Caco-2 (cell line): ENCODE results near the gene USP19. TPM values are rescaled to one million over a fixed set of nuclear protein-coding genes. Genes with fewer than 3 reads are reported as not detected.

Source experiments
- BruUV-seq: library from RNA; stranded (reverse); fragments of 400-500 nt; replicated peaks from 2 replicates; lab custom pipeline; 2021; lab: Mats Ljungman, UMichigan
- CTCF ChIA-PET: fragments of 300-600 bp; sonication (Branson Sonifier 250); formaldehyde crosslinking; loops from one replicate; lab custom pipeline; 2022; ENCODE audit warnings: antibody characterized with exemption; lab: Charles Lee
- POLR2A ChIA-PET: fragments of 300-600 bp; sonication (Branson Sonifier 250); formaldehyde crosslinking; loops from one replicate; lab custom pipeline; 2022; ENCODE audit warnings: antibody characterized with exemption; lab: Charles Lee
- DNase-seq, 2 experiments: peaks; one replicate each; pipeline versions ENCODE4 v3.0.0 to v3.0.0-alpha.2; 2020 to 2022
- H3K27me3 ChIP-seq: replicated peaks from 2 replicates; pipeline ENCODE4 v1.6.0; 2011; ENCODE audit warnings: low read length; ENCODE audit not compliant: control insufficient read depth, insufficient read depth
- H3K36me3 ChIP-seq: 2 replicates; pipeline ENCODE4 v1.5.1; 2011; ENCODE audit warnings: low read length; ENCODE audit not compliant: control insufficient read depth, insufficient read depth
- H3K4me1 ChIP-seq: fragments of 250-450 bp; sonication (Bioruptor Pico); 2 replicates; pipeline ENCODE4 v1.5.1; 2020; ENCODE audit warnings: mild to moderate bottlenecking
- H3K4me3 ChIP-seq: 2 replicates; pipeline ENCODE4 v1.5.1; 2011; ENCODE audit warnings: low read depth, mild to moderate bottlenecking, control low read depth, low read length
- H3K9me3 ChIP-seq: fragments of 250-450 bp; sonication (Bioruptor Pico); 2 replicates; pipeline ENCODE4 v1.5.1; 2020; ENCODE audit warnings: mild to moderate bottlenecking, moderate library complexity
- H3K27ac Mint-ChIP-seq: one replicate; pipeline ENCODE4 v1.8.0; 2022; ENCODE audit warnings: mixed read lengths; ENCODE audit not compliant: unreplicated experiment
- H3K27me3 Mint-ChIP-seq: one replicate; pipeline ENCODE4 v1.8.0; 2022; ENCODE audit warnings: mixed read lengths; ENCODE audit not compliant: insufficient read depth, unreplicated experiment
- H3K36me3 Mint-ChIP-seq: one replicate; pipeline ENCODE4 v1.8.0; 2022; ENCODE audit warnings: mild to moderate bottlenecking, mixed read lengths; ENCODE audit not compliant: insufficient read depth, unreplicated experiment
- H3K4me1 Mint-ChIP-seq: one replicate; pipeline ENCODE4 v1.8.0; 2022; ENCODE audit warnings: low read depth, mixed read lengths; ENCODE audit not compliant: unreplicated experiment
- H3K4me3 Mint-ChIP-seq: one replicate; pipeline ENCODE4 v1.8.0; 2022; ENCODE audit warnings: mild to moderate bottlenecking, moderate library complexity, mixed read lengths; ENCODE audit not compliant: unreplicated experiment
- H3K9me3 Mint-ChIP-seq: one replicate; pipeline ENCODE4 v1.8.0; 2022; ENCODE audit warnings: mixed read lengths; ENCODE audit not compliant: unreplicated experiment
- CTCF ChIP-seq, 2 experiments: fragments of 200-600 bp in 1 of 2; IDR thresholded peaks; 1 replicate in 1 of 2; 2 replicates in 1 of 2; pipeline versions ENCODE4 v1.5.1 to v1.8.0; 2011 to 2022; ENCODE audit warnings: antibody characterized with exemption in 1 of 2, control low read depth in 1 of 2, inconsistent platforms in 1 of 2, low read depth in 1 of 2, low read length in 1 of 2, mild to moderate bottlenecking in 1 of 2, moderate library complexity in 1 of 2; ENCODE audit not compliant: insufficient read depth in 1 of 2, severe bottlenecking in 1 of 2, unreplicated experiment in 1 of 2
- intact Hi-C: fragments of 100-400 bp; cut with micrococcal nuclease; formaldehyde crosslinking; loops from one replicate; pipeline ENCODE4 v1.10.0; 2022; ENCODE audit not compliant: unreplicated experiment
- total RNA-seq: library from RNA; stranded (reverse); gene quantifications from 2 replicates; pipeline ENCODE4 v1.2.3, GENCODE V29; 2022

USP19 gene
- total RNA-seq, 1 experiment from 2014 or later = 55.9 TPM

- Histone ChIP-seq H3K27me3 (no peaks in the 10 kb centered on the region), H3K4me3 (no peak overlapping the region), H3K9me3 (peaks cover under 1% of the 10 kb centered on the region), H3K36me3 (0 out of 2 replicates have a peak, but pooled peaks cover 2% of the 10 kb centered on the region), H3K4me1 (peaks cover under 1% of the 10 kb centered on the region)
- BruUV-seq = no TSS peak
- intact Hi-C loops = no loop called here
- POLR2A ChIA-PET = no interaction called here
- CTCF ChIA-PET = no interaction called here
- Mint-ChIP-seq H3K9me3 (no peaks in the 10 kb centered on the region), H3K4me3 (no peak overlapping the region), H3K36me3 (peaks cover 17% of the 10 kb centered on the region), H3K4me1 (peaks cover 10% of the 10 kb centered on the region), H3K27me3 (no peaks in the 10 kb centered on the region), H3K27ac (no peak overlapping the region)
- no peak for DNase-seq
- TF ChIP-seq CTCF (IDR thresholded peaks at IDR 0.05; ENCODE audit: insufficient read depth in 1 of 2, low read depth in 1 of 2, low read length in 1 of 2, severe bottlenecking in 1 of 2, unreplicated experiment in 1 of 2) = no peak
Measured at GRCh38 chr3:49161197-49161596, 40.6 kb upstream of the USP19 start.

- DNase-seq = no peak
- Mint-ChIP-seq H3K4me3 (no peak overlapping the region), H3K27me3 (no peaks in the 10 kb centered on the region), H3K9me3 (no peaks in the 10 kb centered on the region), H3K36me3 (peaks cover 4% of the 10 kb centered on the region), H3K27ac (no peak overlapping the region), H3K4me1 (no peaks in the 10 kb centered on the region)
- H3K9me3 ChIP-seq = no peaks in the 10 kb centered on the region
- H3K27me3 ChIP-seq = no peaks in the 10 kb centered on the region
- ChIA-PET POLR2A (no interaction called here), CTCF (no interaction called here)
- no TSS peak for BruUV-seq
- H3K4me1 ChIP-seq = no peaks in the 10 kb centered on the region
- no peak for TF ChIP-seq CTCF (IDR thresholded peaks at IDR 0.05; ENCODE audit: insufficient read depth in 1 of 2, low read depth in 1 of 2, low read length in 1 of 2, severe bottlenecking in 1 of 2, unreplicated experiment in 1 of 2)
- H3K36me3 ChIP-seq = 0 out of 2 replicates have a peak, but pooled peaks cover 2% of the 10 kb centered on the region
- intact Hi-C loops = loop anchor here (1.0 to 10.0 kb wide), 4 partner anchors 25 to 170 kb away; partner anchors contain the start of genes IMPDH2, LAMB2, NDUFAF3 and QRICH1
- no peak overlapping the region for H3K4me3 ChIP-seq
Measured at GRCh38 chr3:49158792-49159191, 38.2 kb upstream of the USP19 start.

- no peaks in the 10 kb centered on the region for H3K9me3 ChIP-seq
- no peak overlapping the region for H3K4me3 ChIP-seq
- DNase-seq = peak; percentile 78 to 79
- intact Hi-C loops = loop anchor here (1.0 to 10.0 kb wide), 4 partner anchors 25 to 170 kb away; partner anchors contain the start of genes IMPDH2, LAMB2, NDUFAF3 and QRICH1
- Mint-ChIP-seq H3K36me3 (no peaks in the 10 kb centered on the region), H3K4me3 (no peak overlapping the region), H3K4me1 (no peaks in the 10 kb centered on the region), H3K27ac (peak overlapping the region; percentile 4), H3K9me3 (no peaks in the 10 kb centered on the region), H3K27me3 (no peaks in the 10 kb centered on the region)
- ChIA-PET POLR2A (no interaction called here), CTCF (interaction anchor here (0.8 kb wide), 1 partner anchor 64 kb away, joined by 3 read pairs; the partner anchor contains the start of gene QRICH1)
- TF ChIP-seq CTCF (IDR thresholded peaks at IDR 0.05; ENCODE audit: insufficient read depth in 1 of 2, low read depth in 1 of 2, low read length in 1 of 2, severe bottlenecking in 1 of 2, unreplicated experiment in 1 of 2) = peak; percentile 58 to 86
- no TSS peak for BruUV-seq
- no peaks in the 10 kb centered on the region for H3K27me3 ChIP-seq
- no peaks in the 10 kb centered on the region for H3K4me1 ChIP-seq
- H3K36me3 ChIP-seq = no peaks in the 10 kb centered on the region
Measured at GRCh38 chr3:49158103-49158709, 37.6 kb upstream of the USP19 start.
